ENCODE results near the gene MASP1. TPM values are rescaled to one million over a fixed set of nuclear protein-coding genes. Genes with fewer than 3 reads are reported as not detected.

MASP1 gene
- total RNA-seq, 1 experiment from 2014 or later: not detected

DNA sequence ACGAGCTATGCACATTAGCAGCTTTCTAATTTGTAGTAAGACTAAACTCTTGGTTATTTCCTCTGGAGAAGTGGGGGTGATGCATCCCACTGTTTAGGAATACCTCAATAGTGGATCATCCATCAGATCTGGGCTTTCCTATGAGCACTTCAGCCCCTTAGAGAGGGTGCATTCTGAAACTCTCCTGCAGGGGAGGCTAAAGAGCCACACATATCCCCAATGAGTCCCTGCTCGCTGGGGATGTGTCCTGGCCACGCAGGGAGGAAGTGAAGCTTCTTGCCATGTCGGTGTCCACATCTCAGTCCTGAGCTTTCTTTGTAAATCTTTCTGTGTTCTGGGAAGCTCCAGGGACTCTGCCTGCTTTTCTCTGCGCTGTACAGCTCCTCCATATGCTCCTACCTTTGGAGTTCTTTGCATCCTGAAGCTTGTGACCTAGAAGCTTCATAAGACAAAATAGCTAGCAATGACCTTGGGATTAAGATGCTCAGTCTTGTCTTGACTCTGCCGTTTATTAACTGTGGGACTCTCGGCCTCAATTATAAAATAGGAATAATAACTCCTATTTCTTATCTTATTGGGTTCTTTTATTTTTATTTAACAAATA, 28.3 kb upstream of the MASP1 start:
- BruUV-seq (replicated peaks): no TSS peak
- ChIA-PET POLR2A (no interaction called here), CTCF (interaction anchor here (0.6 to 5.6 kb wide), 10 partner anchors 100 to 428 kb away, joined by 3 to 152 read pairs (median 6); no protein-coding TSS in a partner anchor)
- no peak for TF ChIP-seq POLR2AphosphoS5 (IDR thresholded peaks at IDR 0.05; ENCODE audit: low read depth, low read length)
- TF ChIP-seq, protein P1, sequence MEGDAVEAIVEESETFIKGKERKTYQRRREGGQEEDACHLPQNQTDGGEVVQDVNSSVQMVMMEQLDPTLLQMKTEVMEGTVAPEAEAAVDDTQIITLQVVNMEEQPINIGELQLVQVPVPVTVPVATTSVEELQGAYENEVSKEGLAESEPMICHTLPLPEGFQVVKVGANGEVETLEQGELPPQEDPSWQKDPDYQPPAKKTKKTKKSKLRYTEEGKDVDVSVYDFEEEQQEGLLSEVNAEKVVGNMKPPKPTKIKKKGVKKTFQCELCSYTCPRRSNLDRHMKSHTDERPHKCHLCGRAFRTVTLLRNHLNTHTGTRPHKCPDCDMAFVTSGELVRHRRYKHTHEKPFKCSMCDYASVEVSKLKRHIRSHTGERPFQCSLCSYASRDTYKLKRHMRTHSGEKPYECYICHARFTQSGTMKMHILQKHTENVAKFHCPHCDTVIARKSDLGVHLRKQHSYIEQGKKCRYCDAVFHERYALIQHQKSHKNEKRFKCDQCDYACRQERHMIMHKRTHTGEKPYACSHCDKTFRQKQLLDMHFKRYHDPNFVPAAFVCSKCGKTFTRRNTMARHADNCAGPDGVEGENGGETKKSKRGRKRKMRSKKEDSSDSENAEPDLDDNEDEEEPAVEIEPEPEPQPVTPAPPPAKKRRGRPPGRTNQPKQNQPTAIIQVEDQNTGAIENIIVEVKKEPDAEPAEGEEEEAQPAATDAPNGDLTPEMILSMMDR (IDR thresholded peaks at IDR 0.05): peak; percentile 97
- TF ChIP-seq SIN3A (IDR thresholded peaks at IDR 0.05; ENCODE audit: borderline replicate concordance, insufficient read depth, low read depth, low read length): no peak
- no peak for TF ChIP-seq TCF7L2 (IDR thresholded peaks at IDR 0.05; ENCODE audit: low read depth, low read length)
- Histone ChIP-seq H3K4me1 (ENCODE audit: control insufficient read depth, insufficient read depth, low read length) (peaks cover 15% of the 10 kb centered on the region), H3K27ac (ENCODE audit: low read length) (peak overlapping the region; percentile 83), H3K36me3 (ENCODE audit: control insufficient read depth, insufficient read depth, low read length) (no peaks in the 10 kb centered on the region), H3K9me3 (ENCODE audit: control insufficient read depth, insufficient read depth, low read depth, low read length) (no peaks in the 10 kb centered on the region), H3K4me3 (ENCODE audit: low read depth in 2 of 2, low read length in 2 of 2) (no peak overlapping the region), H3K27me3 (ENCODE audit: control insufficient read depth, insufficient read depth, low read length) (peaks cover 7% of the 10 kb centered on the region; the same call in 1 of the 2 replicates)
- peak; percentile 92 for ATAC-seq
- intact Hi-C loops (cut with micrococcal nuclease; ENCODE audit: unreplicated experiment): loop anchor here (1.0 to 10.0 kb wide), 5 partner anchors 100 to 394 kb away; no protein-coding TSS in a partner anchor
- peak; percentile 73 for DNase-seq (ENCODE audit: low read depth, low spot score)
- in situ Hi-C loops (cut with HindIII; ENCODE audit: low pct_unique_long_range_greater_than_20kb, low sequenced_read_pairs): loop anchor here (25.0 kb wide), 1 partner anchor 368 kb away; no protein-coding TSS in a partner anchor

DNA sequence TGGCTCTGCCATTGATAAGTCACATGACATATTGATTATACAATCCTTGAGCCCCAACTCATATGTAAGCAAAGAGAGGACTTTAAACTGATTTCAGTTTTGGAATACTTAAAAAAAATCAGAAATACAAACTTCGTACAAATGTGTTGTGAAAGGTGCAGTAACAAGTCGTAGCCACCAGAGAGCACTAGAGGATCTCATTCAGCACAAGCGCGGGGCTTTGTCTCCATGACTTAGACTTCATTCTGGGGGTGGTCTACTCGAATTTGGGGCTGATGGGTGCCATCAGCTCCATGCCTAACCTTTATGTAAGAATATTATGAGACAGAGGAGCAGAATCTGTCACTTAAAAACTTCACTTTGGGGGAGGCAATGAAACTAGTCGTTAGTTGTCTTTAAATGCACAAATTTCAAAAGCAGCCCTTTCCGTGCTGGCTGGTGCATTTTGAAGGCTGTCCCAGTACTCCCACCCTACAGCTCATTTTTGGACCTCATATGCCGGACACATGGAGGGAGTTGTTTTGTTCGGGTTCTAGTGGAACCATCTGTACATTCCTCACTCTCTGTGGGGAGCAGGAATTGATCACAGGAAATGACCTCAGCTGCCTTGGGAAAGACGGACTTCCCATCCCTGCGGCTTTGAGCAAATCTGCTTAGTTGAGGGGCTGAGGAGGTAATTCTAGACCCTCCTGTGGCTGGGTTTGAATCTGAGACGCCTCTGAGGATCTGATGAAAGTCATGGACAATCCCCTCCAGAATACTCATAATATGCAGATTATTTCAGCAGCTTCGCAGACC, 27.5 kb upstream of the MASP1 start:
- DNase-seq (ENCODE audit: low read depth, low spot score): no peak
- no peaks in the 10 kb centered on the region for H3K9me3 ChIP-seq (ENCODE audit: control insufficient read depth, insufficient read depth, low read depth, low read length)
- no peak for TF ChIP-seq SIN3A (IDR thresholded peaks at IDR 0.05; ENCODE audit: borderline replicate concordance, insufficient read depth, low read depth, low read length)
- TF ChIP-seq, protein P2, sequence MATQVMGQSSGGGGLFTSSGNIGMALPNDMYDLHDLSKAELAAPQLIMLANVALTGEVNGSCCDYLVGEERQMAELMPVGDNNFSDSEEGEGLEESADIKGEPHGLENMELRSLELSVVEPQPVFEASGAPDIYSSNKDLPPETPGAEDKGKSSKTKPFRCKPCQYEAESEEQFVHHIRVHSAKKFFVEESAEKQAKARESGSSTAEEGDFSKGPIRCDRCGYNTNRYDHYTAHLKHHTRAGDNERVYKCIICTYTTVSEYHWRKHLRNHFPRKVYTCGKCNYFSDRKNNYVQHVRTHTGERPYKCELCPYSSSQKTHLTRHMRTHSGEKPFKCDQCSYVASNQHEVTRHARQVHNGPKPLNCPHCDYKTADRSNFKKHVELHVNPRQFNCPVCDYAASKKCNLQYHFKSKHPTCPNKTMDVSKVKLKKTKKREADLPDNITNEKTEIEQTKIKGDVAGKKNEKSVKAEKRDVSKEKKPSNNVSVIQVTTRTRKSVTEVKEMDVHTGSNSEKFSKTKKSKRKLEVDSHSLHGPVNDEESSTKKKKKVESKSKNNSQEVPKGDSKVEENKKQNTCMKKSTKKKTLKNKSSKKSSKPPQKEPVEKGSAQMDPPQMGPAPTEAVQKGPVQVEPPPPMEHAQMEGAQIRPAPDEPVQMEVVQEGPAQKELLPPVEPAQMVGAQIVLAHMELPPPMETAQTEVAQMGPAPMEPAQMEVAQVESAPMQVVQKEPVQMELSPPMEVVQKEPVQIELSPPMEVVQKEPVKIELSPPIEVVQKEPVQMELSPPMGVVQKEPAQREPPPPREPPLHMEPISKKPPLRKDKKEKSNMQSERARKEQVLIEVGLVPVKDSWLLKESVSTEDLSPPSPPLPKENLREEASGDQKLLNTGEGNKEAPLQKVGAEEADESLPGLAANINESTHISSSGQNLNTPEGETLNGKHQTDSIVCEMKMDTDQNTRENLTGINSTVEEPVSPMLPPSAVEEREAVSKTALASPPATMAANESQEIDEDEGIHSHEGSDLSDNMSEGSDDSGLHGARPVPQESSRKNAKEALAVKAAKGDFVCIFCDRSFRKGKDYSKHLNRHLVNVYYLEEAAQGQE (IDR thresholded peaks at IDR 0.05; ENCODE audit: insufficient read depth in 1 of 2, low read depth in 2 of 2, low read length in 1 of 2): no peak
- TF ChIP-seq, protein P1 (IDR thresholded peaks at IDR 0.05): peak; percentile 85
- TF ChIP-seq TCF7L2 (IDR thresholded peaks at IDR 0.05; ENCODE audit: low read depth, low read length): no peak
- no peak for TF ChIP-seq POLR2AphosphoS5 (IDR thresholded peaks at IDR 0.05; ENCODE audit: low read depth, low read length)
- no TSS peak for BruUV-seq (replicated peaks)
- intact Hi-C loops (cut with micrococcal nuclease; ENCODE audit: unreplicated experiment): loop anchor here (1.0 to 10.0 kb wide), 5 partner anchors 99 to 395 kb away; no protein-coding TSS in a partner anchor
- H3K4me1 ChIP-seq (ENCODE audit: control insufficient read depth, insufficient read depth, low read length): peaks cover 15% of the 10 kb centered on the region
- ChIA-PET CTCF (interaction anchor here (0.6 to 5.6 kb wide), 12 partner anchors 11 to 390 kb away, joined by 3 to 152 read pairs (median 4); no protein-coding TSS in a partner anchor), POLR2A (no interaction called here)
- in situ Hi-C loops (cut with HindIII; ENCODE audit: low pct_unique_long_range_greater_than_20kb, low sequenced_read_pairs): loop anchor here (25.0 kb wide), 1 partner anchor 368 kb away; no protein-coding TSS in a partner anchor
- H3K27me3 ChIP-seq (ENCODE audit: control insufficient read depth, insufficient read depth, low read length): peaks cover 9% of the 10 kb centered on the region; the same call in 1 of the 2 replicates
- peak overlapping the region; percentile 83 for H3K27ac ChIP-seq (ENCODE audit: low read length)
- peak; percentile 67 for ATAC-seq
- H3K4me3 ChIP-seq (ENCODE audit: low read depth in 2 of 2, low read length in 2 of 2): peak overlapping the region; percentile 27 to 56
- H3K36me3 ChIP-seq (ENCODE audit: control insufficient read depth, insufficient read depth, low read length): no peaks in the 10 kb centered on the region
